Chondrocyte (in vitro differentiated cells): Measurements from ENCODE around the gene MEGF6. TPM values are rescaled to one million over a fixed set of nuclear protein-coding genes. Genes with fewer than 3 reads are reported as not detected.

Experiments
- DNase-seq: peaks from one replicate; pipeline ENCODE4 v3.0.0; 2021; ENCODE audit warnings: mixed read lengths, low spot score
- H3K27ac Mint-ChIP-seq: one replicate; pipeline ENCODE4 v1.8.0; 2021; ENCODE audit warnings: mild to moderate bottlenecking, moderate library complexity, mixed read lengths; ENCODE audit not compliant: unreplicated experiment
- H3K27me3 Mint-ChIP-seq: 2 replicates; pipeline ENCODE4 v1.8.0; 2021; ENCODE audit warnings: low read depth, mixed read lengths
- H3K36me3 Mint-ChIP-seq: 2 replicates; pipeline ENCODE4 v1.8.0; 2021; ENCODE audit warnings: low read depth, mixed read lengths
- H3K4me1 Mint-ChIP-seq: 2 replicates; pipeline ENCODE4 v1.8.0; 2021; ENCODE audit warnings: low read depth, mild to moderate bottlenecking, mixed read lengths
- H3K4me3 Mint-ChIP-seq: one replicate; pipeline ENCODE4 v1.8.0; 2021; ENCODE audit warnings: mild to moderate bottlenecking, moderate library complexity, mixed read lengths; ENCODE audit not compliant: unreplicated experiment
- H3K9me3 Mint-ChIP-seq: 2 replicates; pipeline ENCODE4 v1.8.0; 2021; ENCODE audit warnings: low read depth, mixed read lengths
- CTCF ChIP-seq: fragments of 200-600 bp; sonication (generic); IDR thresholded peaks from 2 replicates; pipeline ENCODE4 v1.5.0; 2021; ENCODE audit warnings: antibody characterized with exemption, mild to moderate bottlenecking, moderate library complexity
- total RNA-seq: library from RNA; stranded (reverse); gene quantifications from 3 replicates; pipeline ENCODE4 v1.2.1, GENCODE V29; 2021

MEGF6 gene
- total RNA-seq, 1 donor from 2014 or later, result 328 TPM

DNA sequence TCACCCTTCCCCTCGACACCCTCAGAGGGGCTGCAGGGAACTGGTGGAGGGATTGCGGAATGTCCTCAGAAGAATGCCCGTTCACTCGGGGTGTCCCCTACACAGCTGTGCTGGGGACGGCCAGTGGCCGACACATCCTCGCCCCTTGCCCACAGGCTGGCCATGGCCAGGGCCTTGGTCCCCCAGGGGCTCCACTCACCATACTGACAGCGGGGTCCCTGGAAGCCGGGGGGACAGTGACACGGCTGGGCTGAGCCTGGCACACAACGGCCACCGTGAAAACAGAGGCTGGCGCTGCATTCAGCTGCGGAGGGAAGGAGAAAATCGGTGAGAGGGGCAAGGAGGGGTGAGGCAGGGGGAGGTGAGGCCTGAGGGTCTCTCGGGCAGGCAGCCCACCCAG lies 31.7 kb downstream of the MEGF6 start:
- TF ChIP-seq CTCF, result no peak
- H3K36me3 Mint-ChIP-seq, result no peaks in the 10 kb centered on the region
- DNase-seq, result no peak
- no peak overlapping the region for H3K27ac Mint-ChIP-seq
- no peaks in the 10 kb centered on the region for H3K9me3 Mint-ChIP-seq
- no peaks in the 10 kb centered on the region for H3K4me1 Mint-ChIP-seq
- no peak overlapping the region for H3K4me3 Mint-ChIP-seq
- H3K27me3 Mint-ChIP-seq, result peaks cover 4% of the 10 kb centered on the region

GRCh38 chr1:3578906-3579305 lies 32.4 kb downstream of the MEGF6 start:
- H3K27ac Mint-ChIP-seq, result no peak overlapping the region
- DNase-seq, result no peak
- H3K9me3 Mint-ChIP-seq, result no peaks in the 10 kb centered on the region
- H3K4me1 Mint-ChIP-seq, result no peaks in the 10 kb centered on the region
- H3K4me3 Mint-ChIP-seq, result no peak overlapping the region
- no peaks in the 10 kb centered on the region for H3K36me3 Mint-ChIP-seq
- TF ChIP-seq CTCF, result no peak
- H3K27me3 Mint-ChIP-seq, result peaks cover 4% of the 10 kb centered on the region

- no peaks in the 10 kb centered on the region for H3K36me3 Mint-ChIP-seq
- H3K27ac Mint-ChIP-seq, result no peak overlapping the region
- no peak overlapping the region for H3K4me3 Mint-ChIP-seq
- peaks cover 3% of the 10 kb centered on the region for H3K4me1 Mint-ChIP-seq
- no peak for DNase-seq
- TF ChIP-seq CTCF, result no peak
- no peaks in the 10 kb centered on the region for H3K9me3 Mint-ChIP-seq
- H3K27me3 Mint-ChIP-seq, result peaks cover 4% of the 10 kb centered on the region
These were observed 32.9 kb downstream of the MEGF6 start for GRCh38 chr1:3578433-3578805.

DNA sequence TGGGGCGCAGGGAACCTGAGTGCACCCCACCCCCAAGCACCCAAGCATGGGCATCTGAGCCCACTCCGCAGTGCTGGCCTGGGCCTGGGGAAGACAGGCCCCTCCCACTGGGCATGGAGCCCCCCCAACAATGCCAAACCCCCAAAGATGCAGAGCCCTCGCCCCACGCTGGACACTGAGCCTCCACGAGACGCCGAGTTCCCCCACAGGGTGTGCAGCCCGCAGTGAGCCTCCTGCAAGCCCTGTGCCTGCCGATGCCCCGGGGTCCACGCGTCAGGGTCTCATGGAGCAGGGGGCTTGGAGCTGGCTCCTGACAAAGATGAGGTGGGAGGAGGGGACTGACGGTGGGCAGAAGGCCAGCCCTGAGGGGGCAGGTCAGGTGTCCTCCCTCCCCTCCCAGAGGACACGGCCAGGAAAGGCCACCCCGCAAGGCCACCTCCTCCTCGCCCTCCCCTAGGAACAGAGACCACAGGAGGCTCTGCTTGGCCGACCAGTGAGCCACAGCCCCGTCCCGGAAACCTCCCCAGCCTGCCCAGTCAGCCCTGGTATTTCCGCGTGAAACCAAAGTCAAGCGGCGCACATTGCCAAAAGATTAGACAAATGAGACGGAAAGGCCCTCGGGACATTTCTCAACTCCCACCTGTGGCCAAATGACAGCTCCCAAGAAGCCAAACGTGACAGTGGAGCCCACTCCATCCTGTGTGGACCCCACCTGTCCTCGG lies 33.4 kb downstream of the MEGF6 start:
- TF ChIP-seq CTCF, result no peak
- no peak overlapping the region for H3K27ac Mint-ChIP-seq
- peaks cover 4% of the 10 kb centered on the region for H3K27me3 Mint-ChIP-seq
- H3K9me3 Mint-ChIP-seq, result no peaks in the 10 kb centered on the region
- no peak overlapping the region for H3K4me3 Mint-ChIP-seq
- no peaks in the 10 kb centered on the region for H3K36me3 Mint-ChIP-seq
- peaks cover 7% of the 10 kb centered on the region for H3K4me1 Mint-ChIP-seq
- no peak for DNase-seq

GRCh38 chr1:3577300-3577699 lies 34.0 kb downstream of the MEGF6 start:
- TF ChIP-seq CTCF, result no peak
- peaks cover 4% of the 10 kb centered on the region for H3K27me3 Mint-ChIP-seq

More at GRCh38 chr1:3577300-3577699, 34.0 kb downstream of the MEGF6 start:
- no peak for DNase-seq
- Mint-ChIP-seq H3K36me3 (no peaks in the 10 kb centered on the region), H3K4me1 (peaks cover 7% of the 10 kb centered on the region), H3K9me3 (no peaks in the 10 kb centered on the region), H3K27ac (no peak overlapping the region), H3K4me3 (no peak overlapping the region)
